ENCODE data around the gene GPD1. TPM values are rescaled to one million over a fixed set of nuclear protein-coding genes. Genes with fewer than 3 reads are reported as not detected.

GPD1 gene
- total RNA-seq, 1 experiment from 2014 or later: 1.5 TPM

- Histone ChIP-seq H3K36me3 (ENCODE audit: control insufficient read depth, insufficient read depth, low read length) (0 out of 2 replicates have a peak, but pooled peaks cover 4% of the 10 kb centered on the region), H3K27me3 (replicated peaks; ENCODE audit: control insufficient read depth, insufficient read depth, low read length) (no peaks in the 10 kb centered on the region), H3K9me3 (no peaks in the 10 kb centered on the region), H3K4me3 (ENCODE audit: low read depth, low read length) (no peak overlapping the region), H3K4me1 (no peaks in the 10 kb centered on the region)
- peak; percentile 73 to 77 for TF ChIP-seq CTCF (IDR thresholded peaks at IDR 0.05; ENCODE audit: insufficient read depth in 1 of 2, low read depth in 1 of 2, low read length in 1 of 2, severe bottlenecking in 1 of 2, unreplicated experiment in 1 of 2)
- Mint-ChIP-seq H3K27me3 (ENCODE audit: insufficient read depth, unreplicated experiment) (no peaks in the 10 kb centered on the region), H3K9me3 (ENCODE audit: unreplicated experiment) (no peaks in the 10 kb centered on the region), H3K27ac (ENCODE audit: unreplicated experiment) (peak overlapping the region; percentile 31), H3K4me1 (ENCODE audit: low read depth, unreplicated experiment) (no peaks in the 10 kb centered on the region), H3K4me3 (ENCODE audit: unreplicated experiment) (no peak overlapping the region), H3K36me3 (ENCODE audit: insufficient read depth, unreplicated experiment) (peaks cover 53% of the 10 kb centered on the region)
- intact Hi-C loops (cut with micrococcal nuclease; ENCODE audit: unreplicated experiment): loop anchor here (1.0 to 2.0 kb wide), 4 partner anchors 34 to 182 kb away; partner anchors contain the start of gene CERS5
- ChIA-PET POLR2A (interaction anchor here (0.7 to 1.7 kb wide), 3 partner anchors 21 to 48 kb away, joined by 4 to 20 read pairs (median 12); partner anchors contain the start of genes CERS5, COX14 and SMARCD1), CTCF (interaction anchor here (0.7 to 2.2 kb wide), 16 partner anchors 10 to 182 kb away, joined by 3 to 22 read pairs (median 4); partner anchors contain the start of genes CERS5 and COX14)
- BruUV-seq (replicated peaks): no TSS peak
- peak in 1 of 2 experiments; percentile 67 for DNase-seq
Observed at GRCh38 chr12:50132505-50133135, 28.8 kb downstream of the GPD1 start.

GRCh38 chr12:50142993-50143392 lies 39.2 kb downstream of the GPD1 start:
- Mint-ChIP-seq H3K9me3 (ENCODE audit: unreplicated experiment) (no peaks in the 10 kb centered on the region), H3K36me3 (ENCODE audit: insufficient read depth, unreplicated experiment) (peaks cover 19% of the 10 kb centered on the region), H3K27ac (ENCODE audit: unreplicated experiment) (peak overlapping the region; percentile 33), H3K4me1 (ENCODE audit: low read depth, unreplicated experiment) (peaks cover 23% of the 10 kb centered on the region), H3K27me3 (ENCODE audit: insufficient read depth, unreplicated experiment) (no peaks in the 10 kb centered on the region), H3K4me3 (ENCODE audit: unreplicated experiment) (peak overlapping the region; percentile 53)
- TF ChIP-seq CTCF (IDR thresholded peaks at IDR 0.05; ENCODE audit: insufficient read depth in 1 of 2, low read depth in 1 of 2, low read length in 1 of 2, severe bottlenecking in 1 of 2, unreplicated experiment in 1 of 2): no peak
- Histone ChIP-seq H3K9me3 (no peaks in the 10 kb centered on the region), H3K27me3 (replicated peaks; ENCODE audit: control insufficient read depth, insufficient read depth, low read length) (no peaks in the 10 kb centered on the region), H3K4me3 (ENCODE audit: low read depth, low read length) (no peak overlapping the region), H3K36me3 (ENCODE audit: control insufficient read depth, insufficient read depth, low read length) (peaks cover 1% of the 10 kb centered on the region; the same call in 1 of the 2 replicates), H3K4me1 (peaks cover 29% of the 10 kb centered on the region)
- intact Hi-C loops (cut with micrococcal nuclease; ENCODE audit: unreplicated experiment): loop anchor here (1.0 kb wide), 1 partner anchor 24 kb away; the partner anchor contains the start of gene CERS5
- ChIA-PET CTCF (interaction anchor here (0.7 to 2.9 kb wide), 10 partner anchors 11 to 401 kb away, joined by 3 to 21 read pairs (median 4); partner anchors contain the start of genes CERS5, COX14 and TMBIM6), POLR2A (interaction anchor here (1.5 kb wide), 2 partner anchors 24 to 31 kb away, joined by 3 to 4 read pairs; partner anchors contain the start of genes CERS5 and COX14)
- BruUV-seq (replicated peaks): no TSS peak
- DNase-seq: peak; percentile 74 to 81

- Mint-ChIP-seq H3K4me3 (ENCODE audit: unreplicated experiment) (no peak overlapping the region), H3K27ac (ENCODE audit: unreplicated experiment) (no peak overlapping the region), H3K4me1 (ENCODE audit: low read depth, unreplicated experiment) (peaks cover 23% of the 10 kb centered on the region), H3K9me3 (ENCODE audit: unreplicated experiment) (no peaks in the 10 kb centered on the region), H3K27me3 (ENCODE audit: insufficient read depth, unreplicated experiment) (no peaks in the 10 kb centered on the region), H3K36me3 (ENCODE audit: insufficient read depth, unreplicated experiment) (peaks cover 18% of the 10 kb centered on the region)
- no TSS peak for BruUV-seq (replicated peaks)
- ChIA-PET POLR2A (no interaction called here), CTCF (interaction anchor here (0.8 kb wide), 1 partner anchor 21 kb away, joined by 3 read pairs; no protein-coding TSS in a partner anchor)
- intact Hi-C loops (cut with micrococcal nuclease; ENCODE audit: unreplicated experiment): no loop called here
- Histone ChIP-seq H3K36me3 (ENCODE audit: control insufficient read depth, insufficient read depth, low read length) (no peaks in the 10 kb centered on the region; the same call in 1 of the 2 replicates), H3K27me3 (replicated peaks; ENCODE audit: control insufficient read depth, insufficient read depth, low read length) (no peaks in the 10 kb centered on the region), H3K4me1 (peaks cover 29% of the 10 kb centered on the region), H3K4me3 (ENCODE audit: low read depth, low read length) (no peak overlapping the region), H3K9me3 (no peaks in the 10 kb centered on the region)
- no peak for TF ChIP-seq CTCF (IDR thresholded peaks at IDR 0.05; ENCODE audit: insufficient read depth in 1 of 2, low read depth in 1 of 2, low read length in 1 of 2, severe bottlenecking in 1 of 2, unreplicated experiment in 1 of 2)
- no peak for DNase-seq
Observed at GRCh38 chr12:50145439-50145838, 41.6 kb downstream of the GPD1 start.

Data from Caco-2 (cell line).